A549 treated with AZD9567 at 1 μM for 4 hours (cell line): ENCODE results near the gene L3MBTL2. TPM values are rescaled to one million over a fixed set of nuclear protein-coding genes. Genes with fewer than 3 reads are reported as not detected.

Source experiments
- total RNA-seq: library from RNA; stranded (reverse); fragments of 200-300 nt; extraction: Qiagen RNA extraction; gene quantifications from 5 replicates; pipeline ENCODE4 v1.2.3, GENCODE V29; 2022; ENCODE audit not compliant: insufficient read depth

L3MBTL2 gene
- total RNA-seq = 17.4 to 21.1 TPM (median 18.3 TPM) in 5 replicates

GRCh38 chr22:41204992-41205900 lies at the start of gene L3MBTL2:
Gene L3MBTL2, plus strand, starts transcription at chr22:41205312. Its CDS starts 51 bp downstream, at chr22:41205363.

GRCh38 chr22:41240377-41241132 lies 35.4 kb downstream of the L3MBTL2 start, which contains the start of gene CHADL:
Gene CHADL, minus strand, starts transcription at chr22:41240931. Its CDS starts 50 bp downstream, at chr22:41240881.

Other genes starting within 250 kb of the L3MBTL2 start
- gene EP300, start 112.7 kb upstream of the L3MBTL2 start, total RNA-seq = 16.8 to 21.7 TPM (median 19.6 TPM) in 5 replicates
- not detected in 5 replicates for gene CHADL, start 35.6 kb downstream of the L3MBTL2 start, total RNA-seq
- gene RANGAP1, start 80.9 kb downstream of the L3MBTL2 start, total RNA-seq = 83.0 to 94.4 TPM (median 88.3 TPM) in 5 replicates
- 15.4 to 24.0 TPM (median 22.9 TPM) in 5 replicates for gene ZC3H7B, start 96.2 kb downstream of the L3MBTL2 start, total RNA-seq
- gene TEF, start 176.6 kb downstream of the L3MBTL2 start, total RNA-seq = 0.85 to 3.1 TPM (median 1.1 TPM) in 5 replicates
- gene TOB2, start 241.5 kb downstream of the L3MBTL2 start, total RNA-seq = 23.3 to 30.7 TPM (median 25.6 TPM) in 5 replicates